CD4-positive, CD25-positive, alpha-beta regulatory T cell (primary cell): Measurements from ENCODE around the gene IFT80. TPM values are rescaled to one million over a fixed set of nuclear protein-coding genes. Genes with fewer than 3 reads are reported as not detected.

ENCODE experiments used
- ATAC-seq, 2 donors: fragments of 150-1000 bp; cut with Tn5 transposase; one replicate each; pipeline ENCODE4 v1.10.0; 2021; ENCODE audit warnings: low read depth in 2 of 2, moderate number of reproducible peaks in 2 of 2, moderate library complexity in 1 of 2
- DNase-seq, 3 donors: peaks; one replicate each; pipeline versions ENCODE4 v3.0.0 to v3.0.0-alpha.2; 2012 to 2022; ENCODE audit warnings: mixed read lengths in 1 of 3
- H3K27ac ChIP-seq: one replicate; pipeline ENCODE4 v1.7.0; 2013; ENCODE audit warnings: mild to moderate bottlenecking, low read length; ENCODE audit not compliant: insufficient read depth, poor library complexity, severe bottlenecking
- H3K27me3 ChIP-seq: one replicate; pipeline ENCODE4 v1.7.0; 2013; ENCODE audit warnings: low read length; ENCODE audit not compliant: control insufficient read depth, insufficient read depth
- H3K36me3 ChIP-seq: one replicate; pipeline ENCODE4 v1.7.0; 2013; ENCODE audit warnings: mild to moderate bottlenecking, low read length, moderate library complexity; ENCODE audit not compliant: control insufficient read depth, insufficient read depth
- H3K4me1 ChIP-seq: 2 replicates; pipeline ENCODE4 v1.7.0; 2013; ENCODE audit warnings: mild to moderate bottlenecking, low read length; ENCODE audit not compliant: insufficient read depth, control insufficient read depth, poor library complexity, severe bottlenecking
- H3K4me3 ChIP-seq: one replicate; pipeline ENCODE4 v1.7.0; 2013; ENCODE audit warnings: low read depth, mild to moderate bottlenecking, low read length, moderate library complexity
- H3K9me3 ChIP-seq, 2 experiments: 1 replicate in 1 of 2; 2 replicates in 1 of 2; pipeline ENCODE4 v1.7.0; 2013; ENCODE audit warnings: low read length in 2 of 2, mild to moderate bottlenecking in 1 of 2, moderate library complexity in 1 of 2; ENCODE audit not compliant: control insufficient read depth in 2 of 2
- H3K27ac Mint-ChIP-seq, 3 donors: one replicate each; pipeline ENCODE4 v1.8.0; 2020 to 2022; ENCODE audit warnings: mild to moderate bottlenecking in 3 of 3, mixed read lengths in 3 of 3, moderate library complexity in 2 of 3
- H3K27me3 Mint-ChIP-seq: one replicate; pipeline ENCODE4 v1.8.0; 2022; ENCODE audit warnings: mild to moderate bottlenecking, mixed read lengths
- H3K36me3 Mint-ChIP-seq: one replicate; pipeline ENCODE4 v1.8.0; 2020; ENCODE audit warnings: mixed read lengths
- H3K4me1 Mint-ChIP-seq, 4 donors: one replicate each; pipeline ENCODE4 v1.8.0; 2020 to 2022; ENCODE audit warnings: mixed read lengths in 4 of 4, mild to moderate bottlenecking in 1 of 4
- H3K4me3 Mint-ChIP-seq, 4 donors: one replicate each; pipeline ENCODE4 v1.8.0; 2020 to 2022; ENCODE audit warnings: mild to moderate bottlenecking in 4 of 4, mixed read lengths in 4 of 4, moderate library complexity in 3 of 4
- H3K9me3 Mint-ChIP-seq, 7 donors: one replicate each; pipeline ENCODE4 v1.8.0; 2020 to 2022; ENCODE audit warnings: mixed read lengths in 7 of 7, mild to moderate bottlenecking in 3 of 7, moderate library complexity in 2 of 7
- polyA plus RNA-seq, 4 donors: library from polyadenylated mRNA; unstranded; fragments of 300-500 nt; fragmentation: Illumina TruSeq; gene quantifications; one replicate each; pipeline ENCODE4 v1.2.3, GENCODE V29; 2021
- total RNA-seq: library from RNA; stranded (reverse); gene quantifications from one replicate; pipeline ENCODE4 v1.2.3, GENCODE V29; 2022

The IFT80 gene
- total and polyA plus RNA-seq, 5 donors from 2014 or later = 3.0 to 35.7 (median 6.3) TPM

DNA sequence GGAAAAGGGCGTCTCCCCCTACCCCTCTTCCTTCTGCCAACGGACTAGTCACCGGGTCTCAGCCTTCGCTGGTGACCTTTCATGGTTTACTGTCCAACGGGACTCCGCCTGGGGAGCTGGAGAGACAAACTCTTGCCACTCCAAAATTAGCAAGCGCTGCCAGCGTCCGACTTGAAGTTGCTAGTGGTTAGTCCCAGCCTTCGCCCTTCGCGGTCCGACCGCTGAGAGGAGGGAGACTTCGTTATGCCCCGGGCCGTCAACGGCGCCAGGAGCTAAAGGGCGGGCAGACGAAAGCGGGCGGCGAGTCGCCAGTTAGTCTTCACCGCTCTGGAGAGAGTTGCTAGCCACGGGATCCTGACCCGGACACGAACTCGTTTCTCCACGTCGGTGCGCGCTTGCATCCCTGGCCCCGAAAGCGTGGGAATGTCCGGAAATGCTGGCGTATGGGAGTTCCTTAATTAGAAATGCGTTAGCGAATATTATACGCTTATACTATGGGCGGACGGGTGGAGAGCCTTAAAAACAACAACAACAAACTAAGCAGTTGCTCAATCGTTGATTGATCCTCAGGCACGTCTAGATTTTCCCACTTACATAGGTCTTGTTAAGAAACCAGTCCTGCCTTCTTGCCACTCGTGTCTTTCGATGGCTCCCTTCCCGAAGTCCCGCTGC lies 1.1 kb upstream of the IFT80 start:
- ATAC-seq = no peak

DNA sequence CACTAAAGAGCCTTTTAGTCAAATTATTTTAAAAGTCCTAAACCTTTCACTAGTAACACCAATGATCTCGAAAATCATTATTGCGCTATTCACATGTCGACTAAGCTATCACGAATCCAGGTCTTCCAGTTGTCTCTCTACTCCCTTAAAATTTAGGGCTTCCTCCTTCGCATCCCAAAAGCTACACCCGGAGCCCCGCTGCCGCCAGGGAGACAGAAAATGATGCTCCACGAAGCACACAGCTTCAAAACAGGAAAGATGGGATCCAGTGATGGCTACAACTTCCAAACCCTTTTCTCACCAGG lies 253 bp downstream of the IFT80 start:
- H3K9me3 ChIP-seq = no peaks in the 10 kb centered on the region
- peak overlapping the region; percentile 94 for H3K27ac ChIP-seq
- ATAC-seq (no peak), DNase-seq (no peak)
- H3K27me3 ChIP-seq = no peaks in the 10 kb centered on the region
- no peaks in the 10 kb centered on the region for H3K36me3 ChIP-seq
- Mint-ChIP-seq H3K36me3 (peaks cover 3% of the 10 kb centered on the region), H3K27ac (peak overlapping the region; percentile 98 to 99 (median 99)), H3K9me3 (no peaks in the 10 kb centered on the region), H3K4me1 (peaks cover 26 to 45% (median 33%) of the 10 kb centered on the region in 4 donors), H3K27me3 (peaks cover 9% of the 10 kb centered on the region), H3K4me3 (peak overlapping the region; percentile 93 to 100 (median 96))
- peak overlapping the region; percentile 99 for H3K4me3 ChIP-seq
- peaks cover 32% of the 10 kb centered on the region for H3K4me1 ChIP-seq

More for the DNA sequence above, 1.1 kb upstream of the IFT80 start:
- peak overlapping the region; percentile 99 for H3K4me3 ChIP-seq
- H3K27me3 Mint-ChIP-seq = peaks cover 9% of the 10 kb centered on the region
- peaks cover 6% of the 10 kb centered on the region for H3K36me3 Mint-ChIP-seq
- H3K9me3 ChIP-seq = no peaks in the 10 kb centered on the region
- peaks cover 4% of the 10 kb centered on the region for H3K36me3 ChIP-seq
- H3K27ac Mint-ChIP-seq = peak overlapping the region; percentile 85 to 99 (median 98)
- H3K4me3 Mint-ChIP-seq = peak overlapping the region; percentile 93 to 100 (median 96)
- H3K27me3 ChIP-seq = no peaks in the 10 kb centered on the region
- peaks cover 34 to 56% (median 43%) of the 10 kb centered on the region in 4 donors for H3K4me1 Mint-ChIP-seq
- DNase-seq = peak; percentile 17 to 60 (median 46)
- H3K9me3 Mint-ChIP-seq = no peaks in the 10 kb centered on the region
- H3K4me1 ChIP-seq = peaks cover 43% of the 10 kb centered on the region
- peak overlapping the region; percentile 94 for H3K27ac ChIP-seq

DNA sequence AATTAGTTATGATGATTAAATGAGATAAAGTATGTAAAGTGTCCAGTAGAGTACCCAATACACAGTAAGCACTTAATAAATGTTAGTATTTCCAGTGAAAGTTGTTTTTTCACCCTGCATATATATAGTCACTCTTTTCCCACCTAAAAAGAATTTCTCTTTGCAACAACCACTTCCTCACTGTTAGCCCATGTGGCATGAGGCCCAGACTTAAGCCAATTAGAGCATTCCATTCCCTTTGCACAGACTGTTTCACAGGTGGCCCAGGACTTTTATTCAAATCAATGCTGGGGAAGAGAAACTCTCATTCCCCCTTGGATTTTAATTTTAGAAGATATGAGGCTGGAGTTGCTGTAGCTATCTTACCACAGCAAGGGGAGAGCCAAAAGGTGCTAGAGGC lies 3.7 kb downstream of the IFT80 start:
- peaks cover 4% of the 10 kb centered on the region for H3K36me3 Mint-ChIP-seq
- no peaks in the 10 kb centered on the region for H3K9me3 ChIP-seq
- ATAC-seq (no peak), DNase-seq (no peak)
- H3K27ac Mint-ChIP-seq = no peak overlapping the region
- peak overlapping the region in 1 of 4 donors; percentile 15 for H3K4me3 Mint-ChIP-seq
- H3K4me1 ChIP-seq = peaks cover 24% of the 10 kb centered on the region
- no peaks in the 10 kb centered on the region for H3K27me3 ChIP-seq
- no peak overlapping the region for H3K27ac ChIP-seq
- peaks cover 9% of the 10 kb centered on the region for H3K27me3 Mint-ChIP-seq
- H3K4me3 ChIP-seq = no peak overlapping the region
- no peaks in the 10 kb centered on the region for H3K36me3 ChIP-seq
- H3K4me1 Mint-ChIP-seq = peaks cover 13 to 46% (median 23%) of the 10 kb centered on the region in 4 donors
- H3K9me3 Mint-ChIP-seq = no peaks in the 10 kb centered on the region

DNA sequence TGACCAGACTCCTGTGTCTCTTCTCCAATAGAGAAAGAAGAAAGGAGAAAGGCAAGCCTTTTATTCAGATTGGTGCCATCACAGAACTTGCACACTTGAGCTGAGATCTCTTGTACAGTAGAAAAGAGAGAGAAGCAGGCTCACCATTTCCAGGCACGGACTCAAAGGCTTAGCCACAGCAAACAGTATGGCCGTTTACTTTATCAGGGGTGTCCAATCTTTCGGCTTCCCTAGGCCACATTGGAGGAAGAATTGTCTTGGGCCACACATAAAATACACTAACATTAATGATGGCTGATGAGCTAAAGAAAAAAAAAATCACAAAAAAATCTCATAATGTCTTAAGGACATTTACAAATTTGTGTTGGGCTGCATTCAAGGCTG lies 5.0 kb downstream of the IFT80 start:
- Mint-ChIP-seq H3K36me3 (peaks cover 4% of the 10 kb centered on the region), H3K4me3 (no peak overlapping the region), H3K27me3 (peaks cover 2% of the 10 kb centered on the region), H3K4me1 (peaks cover 13 to 39% (median 22%) of the 10 kb centered on the region in 4 donors), H3K27ac (peak overlapping the region in 1 of 3 donors; percentile 18), H3K9me3 (no peaks in the 10 kb centered on the region)
- Histone ChIP-seq H3K36me3 (no peaks in the 10 kb centered on the region), H3K9me3 (no peaks in the 10 kb centered on the region), H3K27ac (no peak overlapping the region), H3K4me1 (peaks cover 20% of the 10 kb centered on the region), H3K27me3 (no peaks in the 10 kb centered on the region), H3K4me3 (no peak overlapping the region)
- ATAC-seq (no peak), DNase-seq (no peak)

DNA sequence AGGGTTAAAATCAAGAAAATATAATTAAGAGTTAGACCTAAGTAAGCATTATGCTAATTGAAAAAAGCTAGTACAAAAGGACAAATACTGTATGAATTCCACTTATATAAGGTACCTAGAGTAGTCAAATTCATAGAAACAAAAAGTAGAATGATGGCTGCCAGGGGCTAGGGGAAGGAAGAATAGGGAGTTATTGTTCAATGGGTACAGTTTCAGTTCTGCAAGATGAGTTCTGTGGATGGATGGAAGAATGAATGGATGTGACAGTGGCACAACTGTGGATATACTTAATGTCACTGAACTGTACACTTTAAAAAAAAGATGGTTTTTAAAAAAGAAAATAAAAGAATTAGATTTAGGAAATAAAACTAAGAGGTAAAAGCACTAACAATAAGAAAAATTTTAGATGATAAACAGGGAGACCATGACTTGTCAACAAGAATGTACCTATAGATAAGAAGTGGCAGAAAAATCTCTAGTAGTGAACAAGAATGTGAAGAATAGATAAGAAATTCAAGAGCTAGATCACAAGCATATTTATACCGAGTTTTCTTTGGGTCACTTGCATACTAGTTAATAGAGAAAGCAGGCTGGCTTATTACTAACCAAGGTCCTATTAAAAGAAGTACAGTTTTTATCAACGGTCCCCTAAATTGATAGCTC lies 5.5 kb downstream of the IFT80 start:
- ATAC-seq = no peak
- H3K4me1 ChIP-seq = peaks cover 16% of the 10 kb centered on the region
- no peaks in the 10 kb centered on the region for H3K27me3 ChIP-seq
- Mint-ChIP-seq H3K9me3 (no peaks in the 10 kb centered on the region), H3K27me3 (no peaks in the 10 kb centered on the region), H3K36me3 (peaks cover 4% of the 10 kb centered on the region), H3K4me3 (no peak overlapping the region), H3K4me1 (peaks cover 10 to 35% (median 19%) of the 10 kb centered on the region in 4 donors), H3K27ac (peak overlapping the region in 1 of 3 donors; percentile 24)
- H3K27ac ChIP-seq = no peak overlapping the region
- no peak overlapping the region for H3K4me3 ChIP-seq
- no peaks in the 10 kb centered on the region for H3K36me3 ChIP-seq
- no peak for DNase-seq
- H3K9me3 ChIP-seq = no peaks in the 10 kb centered on the region

DNA sequence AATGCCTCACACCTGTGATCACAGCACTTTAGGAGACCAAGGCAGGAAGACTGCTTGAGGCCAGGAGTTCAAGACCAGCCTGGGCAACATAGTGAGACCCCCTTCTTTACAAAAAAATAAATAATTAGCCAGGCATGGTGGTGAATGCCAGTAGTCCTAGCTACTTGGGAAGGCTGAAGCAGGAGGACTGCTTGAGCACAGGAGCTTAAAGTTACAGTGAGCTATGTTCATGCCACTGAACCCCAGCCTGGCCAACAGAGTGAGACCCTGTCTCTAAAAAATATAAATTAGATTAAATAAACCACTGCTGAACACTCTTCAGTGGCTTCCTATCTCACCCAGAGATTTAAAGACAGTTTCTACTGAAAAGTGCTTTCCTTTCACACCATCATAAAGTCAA lies 6.2 kb downstream of the IFT80 start:
- no peak for DNase-seq
- no peak overlapping the region for H3K4me3 ChIP-seq
- no peak overlapping the region for H3K27ac Mint-ChIP-seq
- H3K9me3 Mint-ChIP-seq = no peaks in the 10 kb centered on the region
- peaks cover 10% of the 10 kb centered on the region for H3K4me1 ChIP-seq
- no peak overlapping the region for H3K4me3 Mint-ChIP-seq
- no peaks in the 10 kb centered on the region for H3K27me3 Mint-ChIP-seq
- no peak for ATAC-seq
- H3K36me3 Mint-ChIP-seq = peaks cover 6% of the 10 kb centered on the region
- peaks cover 10 to 29% (median 14%) of the 10 kb centered on the region in 4 donors for H3K4me1 Mint-ChIP-seq
- no peak overlapping the region for H3K27ac ChIP-seq
- H3K9me3 ChIP-seq = no peaks in the 10 kb centered on the region
- H3K27me3 ChIP-seq = no peaks in the 10 kb centered on the region
- no peaks in the 10 kb centered on the region for H3K36me3 ChIP-seq

DNA sequence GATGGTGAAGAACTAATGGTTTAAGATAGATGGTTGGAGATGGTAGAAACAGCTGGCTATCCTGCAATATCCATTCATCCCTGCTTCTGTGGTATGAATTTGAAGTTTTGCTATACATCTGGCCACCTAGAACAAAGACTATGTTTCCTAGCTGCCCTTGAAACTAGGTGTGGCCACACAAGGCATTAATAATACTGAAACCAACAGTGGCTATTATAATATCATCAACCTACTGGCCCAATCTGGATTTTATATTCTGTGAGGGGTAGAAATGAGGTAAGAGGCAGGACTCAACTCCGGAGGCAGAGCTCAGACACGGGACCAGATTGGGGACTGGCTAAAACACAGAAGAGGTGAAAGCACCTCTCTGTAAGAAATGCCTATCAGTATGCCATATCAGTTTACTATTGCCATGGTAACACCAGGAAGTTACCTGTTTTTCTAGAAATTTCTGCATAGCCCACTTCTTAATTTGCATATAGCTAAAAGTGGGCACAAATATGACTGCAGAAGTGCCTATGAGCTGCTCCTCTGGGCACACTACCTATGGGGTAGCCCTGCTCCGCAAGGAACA lies 8.4 kb downstream of the IFT80 start:
- Histone ChIP-seq H3K27ac (no peak overlapping the region), H3K9me3 (no peaks in the 10 kb centered on the region), H3K36me3 (no peaks in the 10 kb centered on the region), H3K4me1 (peaks cover 10% of the 10 kb centered on the region), H3K27me3 (no peaks in the 10 kb centered on the region), H3K4me3 (no peak overlapping the region)
- Mint-ChIP-seq H3K4me3 (no peak overlapping the region), H3K36me3 (peaks cover 23% of the 10 kb centered on the region), H3K9me3 (no peaks in the 10 kb centered on the region), H3K4me1 (peaks cover 12 to 19% (median 15%) of the 10 kb centered on the region in 4 donors), H3K27me3 (no peaks in the 10 kb centered on the region), H3K27ac (no peak overlapping the region)
- DNase-seq (peak in 1 of 3 donors; percentile 14), ATAC-seq (no peak)
